HG03520 (cell line): ENCODE results near the gene ZFYVE26.
"Not testable (repeated sequence)": the region's sequence is repeated elsewhere in the genome, so short reads cannot be mapped to it uniquely, and the experiment has no call there.

Experiments
- ATAC-seq: cut with Tn5 transposase; IDR thresholded peaks from one replicate; pipeline ENCODE4 v1.9.1; 2021; ENCODE audit warnings: mild to moderate bottlenecking, moderate library complexity; ENCODE audit not compliant: unreplicated experiment

Gene ZFYVE26

DNA sequence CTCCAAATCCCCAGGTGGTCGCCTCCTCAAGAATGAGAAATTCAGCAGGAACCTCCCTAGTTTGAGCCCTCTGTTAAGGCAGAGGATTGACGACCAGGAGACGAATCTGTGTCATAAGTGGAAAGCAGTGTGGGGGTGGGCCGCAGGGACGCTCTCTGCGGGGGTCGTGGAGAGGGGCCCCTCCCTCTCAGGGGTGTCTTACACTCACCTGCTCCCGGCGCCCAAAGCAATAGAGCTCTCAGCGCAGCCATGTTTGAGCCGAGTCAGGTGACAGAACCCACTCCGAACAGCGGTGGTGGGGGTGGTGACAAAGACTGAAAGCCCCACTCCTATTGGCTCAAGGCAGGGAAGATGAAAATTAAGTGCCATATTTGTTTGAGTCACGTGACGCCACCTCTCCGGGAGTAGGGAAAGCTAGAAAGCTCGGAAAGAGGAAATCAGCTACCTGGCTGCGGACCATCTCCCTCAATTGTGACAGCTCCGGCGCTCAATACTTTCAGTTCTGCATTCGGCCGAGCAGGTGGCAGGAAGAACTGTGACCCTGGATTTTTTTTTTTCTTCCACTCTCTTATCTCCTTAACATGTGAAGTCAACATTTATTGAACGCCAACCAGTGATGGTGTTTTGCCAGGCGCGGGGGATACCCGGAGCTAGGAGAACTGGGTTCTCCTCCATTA is at the start of gene ZFYVE26:
Gene ZFYVE26, minus strand, starts transcription at position 265 of the 677 bp plus-strand sequence. CDS start 627 bp downstream, outside the sequence.
- peak; percentile 74 for ATAC-seq

DNA sequence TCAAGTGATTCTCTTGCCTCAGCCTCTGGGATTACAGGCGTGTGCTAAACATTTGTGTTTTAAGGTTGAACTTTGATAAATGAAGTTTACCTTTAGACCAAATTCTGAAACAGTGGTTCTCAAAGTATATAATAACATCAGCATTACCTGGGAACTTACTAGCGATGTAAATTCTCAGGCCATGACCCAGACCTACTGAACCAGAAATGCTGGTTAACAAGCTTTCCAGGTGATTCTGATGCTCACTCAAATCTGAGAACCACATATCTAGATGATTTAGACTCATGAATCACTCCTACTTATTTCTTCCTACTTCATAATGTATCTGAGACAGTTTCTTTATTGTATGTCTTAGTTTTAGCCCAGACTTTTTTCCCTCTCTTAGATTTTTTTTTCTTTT is 46.8 kb upstream of the ZFYVE26 start:
- ATAC-seq = no peak

DNA sequence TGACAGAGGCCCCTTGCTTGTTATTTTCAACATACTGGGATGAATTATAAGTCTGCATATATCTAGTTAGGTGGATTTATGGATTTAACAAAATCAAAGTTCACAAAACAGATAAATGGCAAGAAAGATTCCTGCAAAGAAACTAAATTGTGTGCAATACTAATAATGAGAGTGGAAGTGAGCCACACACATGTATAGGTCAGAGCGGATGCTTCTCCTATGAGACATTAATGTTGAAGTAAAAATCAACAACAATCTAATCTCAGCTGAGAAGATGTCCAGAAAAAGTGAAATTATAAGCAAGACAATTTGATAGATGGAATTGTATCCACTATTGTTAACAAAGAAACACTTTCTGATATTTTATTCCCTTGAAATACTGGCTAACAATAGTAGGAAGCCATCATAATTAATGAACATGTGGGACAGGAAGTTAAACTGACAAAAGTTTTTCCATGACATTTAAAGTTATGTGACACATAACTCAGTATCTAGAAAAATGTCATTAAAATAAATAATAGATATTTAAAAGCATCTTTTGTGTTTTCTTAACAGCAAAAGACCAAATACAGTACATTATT is 42.9 kb upstream of the ZFYVE26 start:
- no peak for ATAC-seq

DNA sequence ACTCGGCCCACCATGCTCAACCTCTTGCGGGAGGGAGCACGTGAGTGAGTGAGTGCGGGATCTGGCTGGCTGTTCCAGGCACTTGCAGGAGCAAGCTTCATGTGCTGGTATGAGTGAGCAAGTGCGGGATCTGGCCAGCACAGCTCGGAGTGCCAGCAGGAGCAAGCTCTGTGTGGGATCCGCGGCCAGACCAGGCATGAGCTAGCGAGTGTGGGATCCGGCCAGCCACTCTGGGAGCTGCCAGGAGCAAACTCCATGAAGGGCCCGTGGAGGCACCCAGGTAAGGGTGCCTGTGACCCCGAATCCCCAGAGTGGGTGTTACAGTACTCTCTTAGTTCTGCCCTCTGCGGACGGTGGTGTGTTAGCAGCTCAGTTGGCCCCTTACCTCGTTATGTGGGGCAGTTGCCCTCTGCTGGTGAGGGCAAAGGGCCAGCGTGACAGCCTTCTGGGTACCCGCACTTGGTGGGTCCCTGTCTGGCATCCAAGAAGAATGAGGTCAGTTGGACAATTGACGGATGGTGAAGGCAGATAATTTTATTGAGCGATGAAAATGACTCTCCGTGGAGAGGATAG is 41.5 kb upstream of the ZFYVE26 start:
- ATAC-seq = no peak

DNA sequence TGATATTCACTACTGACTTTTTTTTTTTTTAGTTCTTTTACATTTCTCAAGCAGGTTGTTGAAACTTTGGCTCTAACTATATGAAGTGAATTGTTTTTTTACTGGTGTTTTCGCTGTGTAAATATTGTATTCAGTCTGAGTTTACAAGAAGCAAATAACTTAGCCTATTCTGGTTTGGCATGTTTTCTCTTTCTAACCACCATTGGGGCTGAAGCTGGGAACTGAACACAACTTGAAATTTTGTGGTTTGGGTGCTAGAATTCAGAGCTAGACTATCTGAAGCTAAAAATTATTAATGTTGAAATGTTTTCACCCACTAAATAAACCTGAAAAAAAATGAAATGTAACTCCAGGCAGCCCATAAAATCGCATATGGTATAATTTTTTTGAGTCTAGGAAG is 40.4 kb upstream of the ZFYVE26 start:
- ATAC-seq = no peak

DNA sequence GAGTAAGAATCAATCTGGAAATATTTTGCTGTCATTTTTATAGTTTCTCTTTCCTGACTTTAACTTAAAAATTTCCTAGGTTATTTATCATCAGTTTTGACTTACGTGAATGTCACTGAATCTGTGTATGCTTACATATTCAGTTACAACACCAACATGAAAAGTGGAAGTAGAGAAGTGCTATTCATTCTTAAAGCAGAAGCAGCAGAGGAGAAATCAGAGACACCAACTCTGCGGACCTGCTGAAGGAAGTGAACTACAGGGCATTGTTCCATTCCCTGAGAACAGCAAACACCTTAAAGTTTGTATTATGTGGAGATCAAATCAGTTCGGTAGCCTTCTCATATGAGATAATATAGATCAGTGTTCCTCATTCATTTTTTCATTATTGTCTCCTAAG is 37.3 kb upstream of the ZFYVE26 start:
- no peak for ATAC-seq

DNA sequence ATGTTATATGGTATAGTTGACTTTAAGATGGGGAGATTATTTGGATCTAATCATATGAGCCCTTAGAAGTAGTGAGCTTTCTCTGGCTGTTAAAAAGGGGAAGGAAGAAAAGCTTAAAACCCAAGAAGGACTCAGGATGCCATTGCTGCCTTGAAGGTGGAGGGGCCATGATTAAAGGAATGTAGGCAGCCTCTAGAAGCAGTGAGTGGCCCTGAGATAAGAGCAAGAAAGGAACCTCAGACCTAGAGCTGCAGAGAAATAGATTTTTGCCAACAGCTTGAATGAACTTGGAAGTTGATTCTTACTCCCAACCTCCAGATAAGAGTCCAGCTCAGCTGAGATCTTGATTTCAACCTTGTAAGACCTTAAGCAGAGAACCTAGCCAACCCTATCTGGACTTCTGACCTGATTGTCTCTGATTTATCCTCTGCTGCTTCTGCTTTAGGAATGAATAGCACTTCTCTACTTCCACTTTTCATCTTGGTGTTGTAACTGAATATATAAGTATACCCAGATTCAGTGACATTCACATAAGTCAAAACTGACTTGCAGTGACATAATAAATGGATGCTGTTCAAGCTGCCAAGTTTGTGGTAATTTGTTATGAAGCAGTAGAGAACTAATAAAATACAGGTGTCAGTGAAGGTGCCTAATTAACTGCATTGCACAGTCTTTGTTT is 36.7 kb upstream of the ZFYVE26 start:
- ATAC-seq = no peak

DNA sequence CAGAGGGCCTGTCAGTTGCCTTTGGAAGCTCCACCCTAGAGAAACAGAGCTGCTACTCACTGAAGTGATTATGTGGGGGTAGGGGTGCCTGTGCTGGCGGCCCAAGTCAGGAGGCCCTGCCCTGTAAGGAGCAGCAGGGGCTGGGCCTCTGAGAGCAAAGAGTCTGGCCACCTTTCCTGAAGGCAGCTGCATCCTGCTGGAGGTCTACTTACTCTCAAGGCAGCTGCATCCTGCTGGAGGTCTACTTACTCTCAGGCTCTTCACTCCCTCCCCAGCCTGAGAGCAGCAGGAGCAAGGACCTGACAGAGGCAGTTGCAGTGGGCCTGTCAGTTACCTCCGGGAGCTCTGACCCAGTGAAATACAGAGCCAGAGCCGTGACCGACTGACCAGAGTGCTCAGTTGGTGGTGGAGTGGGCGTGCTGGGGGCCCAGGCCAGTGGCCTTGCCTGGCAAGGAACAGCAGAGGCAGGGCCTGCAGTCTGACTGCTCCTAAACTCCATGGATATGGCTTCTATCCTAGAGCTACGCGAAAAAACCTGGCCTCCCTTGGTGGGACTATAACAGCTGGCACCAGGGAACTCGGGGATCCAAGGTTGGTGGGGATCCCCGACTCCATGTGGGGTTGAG is 35.5 kb upstream of the ZFYVE26 start:
- no peak for ATAC-seq

DNA sequence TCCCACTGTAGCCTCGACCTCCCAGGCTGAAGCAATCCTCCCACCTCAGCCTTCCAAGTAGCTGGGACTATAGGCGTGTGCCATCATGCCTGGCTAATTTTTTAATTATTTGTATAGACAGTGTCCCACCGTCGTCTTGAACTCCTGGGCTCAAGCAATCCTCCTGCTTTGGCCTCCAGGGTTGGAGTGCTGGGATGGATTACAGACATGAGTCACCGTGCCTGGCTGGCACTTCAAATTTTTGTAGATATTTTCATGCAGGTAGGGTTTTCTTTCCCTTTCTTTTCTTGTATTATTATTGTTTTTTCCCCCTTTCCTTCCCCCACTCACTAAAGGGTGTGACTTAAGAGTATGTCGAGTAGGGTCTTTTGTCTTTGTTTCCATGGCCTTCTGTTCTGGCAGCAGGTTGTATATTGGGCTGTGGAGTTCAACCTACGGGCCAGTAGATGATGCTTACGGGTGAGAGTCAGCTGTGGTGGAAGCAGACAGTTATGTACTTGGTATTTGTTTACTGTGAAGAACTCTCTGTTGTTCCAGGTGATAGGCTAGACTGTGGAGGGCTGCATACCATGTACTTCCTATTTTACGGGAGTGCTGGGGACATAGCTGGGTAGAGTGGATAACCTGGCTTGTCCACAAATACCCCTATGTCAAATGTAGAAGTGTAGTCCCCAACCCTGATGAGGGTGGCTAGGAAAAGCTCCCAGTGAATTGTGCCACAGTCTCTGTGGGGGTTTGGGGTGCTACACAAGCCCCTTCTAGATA is 33.9 kb upstream of the ZFYVE26 start:
- no peak for ATAC-seq

DNA sequence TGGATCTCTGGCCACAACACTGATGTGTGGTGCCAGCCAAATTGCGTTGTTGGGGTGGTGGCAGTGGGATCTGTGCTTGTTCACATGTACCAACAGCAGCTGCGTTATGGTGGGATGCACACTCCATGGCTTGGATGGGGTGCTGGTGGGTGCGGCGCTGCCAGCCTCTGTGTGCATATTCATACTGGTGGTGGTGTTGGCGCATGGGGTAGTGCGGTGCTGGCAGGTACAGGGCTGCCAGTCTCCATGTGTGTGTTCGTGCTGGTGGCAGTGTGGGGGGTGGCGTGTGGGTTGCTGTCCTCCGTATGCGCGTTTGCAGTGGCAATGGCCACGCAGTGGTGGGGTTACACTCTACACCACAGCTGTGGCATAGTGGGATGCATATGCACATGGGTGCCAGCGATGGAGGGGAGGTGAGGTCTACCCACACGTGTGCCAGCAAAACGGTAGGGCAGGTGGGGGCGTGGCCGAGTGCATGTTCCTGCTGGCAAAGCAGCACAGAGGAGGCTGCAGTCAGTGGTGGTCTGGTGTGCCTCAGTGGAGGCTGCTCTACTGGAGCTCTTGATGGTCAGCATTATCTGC is 29.7 kb upstream of the ZFYVE26 start:
- no peak for ATAC-seq

DNA sequence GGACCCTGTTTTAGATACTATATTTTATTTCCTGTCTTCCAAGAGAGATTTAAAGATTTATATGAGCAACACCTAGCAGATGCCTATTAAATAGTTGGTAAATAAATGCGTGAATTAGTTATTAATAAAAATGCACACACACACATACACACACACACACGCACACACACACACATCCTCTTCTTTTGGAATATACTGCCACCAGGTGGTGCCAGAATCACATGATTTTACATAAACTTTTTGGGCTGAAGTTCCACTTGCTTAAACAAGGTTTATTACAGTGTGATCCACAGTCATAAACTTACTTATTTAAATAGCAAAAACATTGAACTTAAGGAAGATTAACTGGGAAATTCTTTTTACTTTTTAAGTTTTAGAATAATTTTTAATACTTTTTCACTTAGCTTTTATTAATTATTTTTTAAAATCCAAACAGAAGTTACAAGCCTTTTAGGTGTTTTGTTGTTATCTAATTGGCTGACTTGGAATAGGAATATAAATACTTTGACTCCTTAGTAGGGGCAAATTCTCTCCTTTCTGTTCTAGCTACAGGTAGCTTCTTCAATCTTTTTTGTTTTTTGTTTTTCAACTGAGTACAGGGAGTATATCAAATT is 20.7 kb upstream of the ZFYVE26 start:
- no peak for ATAC-seq

DNA sequence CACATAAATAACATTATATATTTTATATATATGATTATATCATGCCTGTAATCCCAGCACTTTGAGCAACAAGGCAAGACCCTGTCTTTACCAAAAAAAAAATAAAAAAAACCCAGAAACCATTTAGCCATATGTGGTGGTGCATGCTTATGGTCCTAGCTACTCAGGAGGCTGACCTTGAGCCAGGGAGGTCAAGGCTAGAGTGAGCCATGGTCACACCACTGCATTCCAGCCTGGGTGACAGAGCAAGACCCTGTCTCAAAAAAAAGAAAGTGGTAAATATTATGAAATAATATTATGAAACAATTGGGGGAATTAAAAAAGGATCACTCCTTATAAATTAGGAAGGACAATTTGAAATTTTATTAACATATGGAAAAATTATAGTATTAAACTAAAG is 19.2 kb upstream of the ZFYVE26 start:
- no peak for ATAC-seq

DNA sequence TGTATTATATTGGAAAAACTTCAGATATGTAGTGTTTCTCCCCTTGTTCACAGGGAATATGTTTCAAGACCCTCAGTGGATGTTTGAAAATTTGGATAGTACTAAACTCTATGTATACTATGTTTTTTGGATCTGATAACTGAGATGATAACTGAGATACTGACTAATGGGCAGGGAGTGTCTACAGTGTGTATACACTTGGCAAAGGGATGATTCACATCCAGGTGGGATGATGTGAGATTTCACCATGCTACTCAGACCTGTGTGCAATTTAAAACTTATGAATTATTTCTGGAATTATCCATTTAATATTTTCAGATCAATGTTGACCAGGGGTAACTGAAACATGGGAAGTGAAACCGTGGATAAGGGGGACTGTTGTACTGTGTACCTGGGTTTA is 17.0 kb upstream of the ZFYVE26 start:
- ATAC-seq = no peak

DNA sequence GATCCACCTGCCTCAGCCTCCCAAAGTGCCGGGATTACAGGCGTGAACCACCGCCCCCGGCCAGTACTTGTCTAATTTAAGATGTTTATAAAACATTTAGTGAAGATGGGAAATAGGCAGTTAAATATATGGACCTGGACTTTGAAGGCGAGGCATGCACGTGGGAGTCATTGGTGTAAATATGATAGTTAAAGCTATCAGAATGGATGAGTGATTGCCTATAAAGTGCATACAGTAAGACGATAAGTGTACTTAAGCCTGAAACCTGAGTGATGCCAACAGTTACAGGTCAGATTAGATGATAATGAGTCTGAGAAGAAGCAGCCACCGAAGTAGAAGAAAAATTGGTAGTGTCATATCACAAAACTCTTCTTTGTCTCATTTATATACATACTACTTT is 14.7 kb upstream of the ZFYVE26 start:
- ATAC-seq = no peak

DNA sequence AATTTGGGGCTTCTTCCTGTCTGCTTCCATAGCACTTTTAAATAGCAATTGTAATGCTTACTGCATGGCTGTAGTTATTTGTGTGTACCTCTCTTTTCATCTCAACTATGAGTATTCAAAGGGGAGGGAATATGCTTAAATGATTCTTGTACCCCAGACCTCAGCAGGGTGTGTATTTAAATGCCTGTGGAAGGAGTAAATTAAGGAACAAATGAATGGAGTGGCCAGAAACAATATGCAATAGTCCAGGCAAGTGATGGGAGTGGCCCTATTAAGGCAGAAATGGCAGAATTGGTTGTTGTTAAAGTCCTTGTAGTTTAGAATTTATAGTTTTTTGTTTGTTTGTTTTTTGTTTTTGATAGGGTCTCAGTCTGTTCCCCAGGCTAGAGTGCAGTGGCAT is 4.7 kb upstream of the ZFYVE26 start:
- ATAC-seq = no peak

DNA sequence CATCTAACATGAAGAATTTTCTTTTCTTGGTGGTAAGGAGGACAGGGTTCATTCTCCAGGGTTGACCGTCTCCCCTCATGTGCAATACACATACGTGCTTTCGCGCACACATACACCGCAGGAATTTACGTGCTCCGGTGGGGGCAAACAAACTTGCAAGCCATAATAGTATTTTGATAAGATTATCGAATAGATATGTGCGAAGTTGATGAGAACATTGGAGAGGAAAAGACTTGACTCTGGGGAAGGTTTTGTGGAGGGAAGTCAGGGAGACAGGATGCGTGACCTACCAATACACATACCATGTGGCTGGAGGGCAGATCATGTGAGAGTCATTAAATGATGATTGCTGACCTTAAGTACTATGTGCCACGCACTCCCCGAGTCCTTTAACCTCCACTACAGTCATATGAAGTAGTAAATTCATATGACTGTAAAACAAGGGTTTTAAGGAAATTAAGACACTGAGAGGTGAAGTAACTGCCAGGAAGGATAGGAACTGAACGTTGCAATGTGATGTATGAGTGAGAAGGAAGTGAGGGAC is 4.1 kb upstream of the ZFYVE26 start:
- no peak for ATAC-seq

DNA sequence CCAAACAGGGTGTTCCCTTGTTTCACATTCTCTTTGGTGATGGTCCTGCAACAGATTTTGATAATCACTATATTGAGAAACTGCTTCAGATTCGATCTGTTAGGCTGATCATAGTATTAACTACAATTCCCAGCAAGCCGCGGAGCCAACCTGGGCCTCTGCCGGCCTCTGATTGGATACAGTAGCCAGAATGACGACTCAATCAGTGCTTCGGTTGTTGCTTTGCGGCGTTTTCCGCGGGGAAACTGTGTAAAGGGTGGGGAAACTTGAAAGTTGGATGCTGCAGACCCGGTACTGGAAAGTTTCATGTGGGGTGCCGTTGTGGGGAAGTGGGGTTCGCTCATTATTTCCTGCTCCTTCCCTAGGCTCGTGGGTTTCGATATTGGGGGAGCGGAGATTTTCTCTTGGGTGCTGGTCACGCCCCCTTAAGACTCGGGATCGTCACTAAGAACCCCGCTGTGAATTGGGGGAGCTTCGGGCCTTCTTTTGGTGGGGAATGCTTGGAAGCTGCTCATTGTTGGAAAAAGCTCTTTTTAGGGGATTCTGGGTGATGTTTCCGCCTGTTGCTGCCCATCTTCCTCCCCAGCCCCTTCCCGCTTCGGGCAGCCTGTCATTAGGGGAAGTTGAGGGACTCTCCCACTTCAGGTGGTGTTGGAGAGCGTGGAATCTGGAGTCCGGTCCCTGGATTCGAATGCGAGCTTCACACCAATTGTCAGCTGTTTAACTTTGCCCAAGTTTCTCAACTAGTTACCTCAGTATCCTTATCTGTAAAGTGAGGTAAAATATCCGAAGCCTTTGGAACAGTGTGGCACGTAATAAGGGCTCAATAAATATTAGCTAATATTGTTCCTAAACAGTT is 3.4 kb upstream of the ZFYVE26 start, which contains the start of gene RAD51B:
Gene RAD51B, plus strand, starts transcription at position 217 of the 859 bp plus-strand sequence.
- ATAC-seq = peak; percentile 54

DNA sequence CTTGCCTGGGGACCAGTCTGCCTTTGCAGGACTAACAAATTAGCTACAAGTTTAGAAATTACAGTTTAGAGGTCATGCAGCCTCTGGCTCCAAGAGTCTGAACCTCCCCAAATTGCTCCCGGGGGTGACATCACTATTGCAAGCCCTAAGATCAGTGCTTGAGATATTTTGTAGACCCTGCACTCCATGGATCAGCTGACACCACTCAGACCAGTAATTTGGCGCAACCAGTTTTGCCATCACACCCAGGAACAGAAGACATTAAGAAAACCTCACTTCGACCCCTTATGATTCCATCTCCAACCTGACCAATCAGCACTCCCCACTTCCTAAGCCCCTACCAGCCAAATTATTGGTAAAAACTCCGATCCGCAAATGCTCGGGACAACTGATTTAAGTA is 2.1 kb upstream of the ZFYVE26 start:
- not testable (repeated sequence) for ATAC-seq
